ENCODE results near the gene GPR180.

GRCh38 chr13:94666065-94666464 lies 64.4 kb downstream of the GPR180 start:
- TF ChIP-seq, protein P1, sequence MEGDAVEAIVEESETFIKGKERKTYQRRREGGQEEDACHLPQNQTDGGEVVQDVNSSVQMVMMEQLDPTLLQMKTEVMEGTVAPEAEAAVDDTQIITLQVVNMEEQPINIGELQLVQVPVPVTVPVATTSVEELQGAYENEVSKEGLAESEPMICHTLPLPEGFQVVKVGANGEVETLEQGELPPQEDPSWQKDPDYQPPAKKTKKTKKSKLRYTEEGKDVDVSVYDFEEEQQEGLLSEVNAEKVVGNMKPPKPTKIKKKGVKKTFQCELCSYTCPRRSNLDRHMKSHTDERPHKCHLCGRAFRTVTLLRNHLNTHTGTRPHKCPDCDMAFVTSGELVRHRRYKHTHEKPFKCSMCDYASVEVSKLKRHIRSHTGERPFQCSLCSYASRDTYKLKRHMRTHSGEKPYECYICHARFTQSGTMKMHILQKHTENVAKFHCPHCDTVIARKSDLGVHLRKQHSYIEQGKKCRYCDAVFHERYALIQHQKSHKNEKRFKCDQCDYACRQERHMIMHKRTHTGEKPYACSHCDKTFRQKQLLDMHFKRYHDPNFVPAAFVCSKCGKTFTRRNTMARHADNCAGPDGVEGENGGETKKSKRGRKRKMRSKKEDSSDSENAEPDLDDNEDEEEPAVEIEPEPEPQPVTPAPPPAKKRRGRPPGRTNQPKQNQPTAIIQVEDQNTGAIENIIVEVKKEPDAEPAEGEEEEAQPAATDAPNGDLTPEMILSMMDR (IDR thresholded peaks at IDR 0.05; ENCODE audit: insufficient read depth, low read length) = no peak
- TF ChIP-seq POLR2AphosphoS5 (IDR thresholded peaks at IDR 0.05; ENCODE audit: low read depth) (no peak), GABPA (IDR thresholded peaks at IDR 0.05; ENCODE audit: low read depth) (no peak), SPI1 (IDR thresholded peaks at IDR 0.05; ENCODE audit: borderline replicate concordance, low read depth) (no peak)
- TF ChIP-seq, protein P2, sequence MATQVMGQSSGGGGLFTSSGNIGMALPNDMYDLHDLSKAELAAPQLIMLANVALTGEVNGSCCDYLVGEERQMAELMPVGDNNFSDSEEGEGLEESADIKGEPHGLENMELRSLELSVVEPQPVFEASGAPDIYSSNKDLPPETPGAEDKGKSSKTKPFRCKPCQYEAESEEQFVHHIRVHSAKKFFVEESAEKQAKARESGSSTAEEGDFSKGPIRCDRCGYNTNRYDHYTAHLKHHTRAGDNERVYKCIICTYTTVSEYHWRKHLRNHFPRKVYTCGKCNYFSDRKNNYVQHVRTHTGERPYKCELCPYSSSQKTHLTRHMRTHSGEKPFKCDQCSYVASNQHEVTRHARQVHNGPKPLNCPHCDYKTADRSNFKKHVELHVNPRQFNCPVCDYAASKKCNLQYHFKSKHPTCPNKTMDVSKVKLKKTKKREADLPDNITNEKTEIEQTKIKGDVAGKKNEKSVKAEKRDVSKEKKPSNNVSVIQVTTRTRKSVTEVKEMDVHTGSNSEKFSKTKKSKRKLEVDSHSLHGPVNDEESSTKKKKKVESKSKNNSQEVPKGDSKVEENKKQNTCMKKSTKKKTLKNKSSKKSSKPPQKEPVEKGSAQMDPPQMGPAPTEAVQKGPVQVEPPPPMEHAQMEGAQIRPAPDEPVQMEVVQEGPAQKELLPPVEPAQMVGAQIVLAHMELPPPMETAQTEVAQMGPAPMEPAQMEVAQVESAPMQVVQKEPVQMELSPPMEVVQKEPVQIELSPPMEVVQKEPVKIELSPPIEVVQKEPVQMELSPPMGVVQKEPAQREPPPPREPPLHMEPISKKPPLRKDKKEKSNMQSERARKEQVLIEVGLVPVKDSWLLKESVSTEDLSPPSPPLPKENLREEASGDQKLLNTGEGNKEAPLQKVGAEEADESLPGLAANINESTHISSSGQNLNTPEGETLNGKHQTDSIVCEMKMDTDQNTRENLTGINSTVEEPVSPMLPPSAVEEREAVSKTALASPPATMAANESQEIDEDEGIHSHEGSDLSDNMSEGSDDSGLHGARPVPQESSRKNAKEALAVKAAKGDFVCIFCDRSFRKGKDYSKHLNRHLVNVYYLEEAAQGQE (IDR thresholded peaks at IDR 0.05; ENCODE audit: insufficient replicate concordance, low read depth) = no peak

Data from HL-60 (cell line).